PC-9 (cell line): Measurements from ENCODE around the gene ATL1. TPM values are rescaled to one million over a fixed set of nuclear protein-coding genes. Genes with fewer than 3 reads are reported as not detected.

ENCODE experiments used
- BruUV-seq: library from RNA; stranded (reverse); fragments of 400-500 nt; replicated peaks from 2 replicates; lab custom pipeline; 2021; lab: Mats Ljungman, UMichigan
- CTCF ChIA-PET: fragments of 300-600 bp; sonication (Branson Sonifier 250); formaldehyde crosslinking; loops from one replicate; lab custom pipeline; 2022; ENCODE audit warnings: antibody characterized with exemption; lab: Charles Lee
- POLR2A ChIA-PET: fragments of 300-600 bp; sonication (Branson Sonifier 250); formaldehyde crosslinking; loops from one replicate; lab custom pipeline; 2022; ENCODE audit warnings: antibody characterized with exemption; ENCODE audit not compliant: unreplicated experiment; lab: Charles Lee
- DNase-seq, 2 experiments: peaks; one replicate each; pipeline versions ENCODE4 v3.0.0 to v3.0.0-alpha.2; 2015 to 2022; ENCODE audit warnings: mixed read lengths in 1 of 2
- H2AFZ ChIP-seq: fragments of 200-600 bp; sonication (generic); 2 replicates; pipeline ENCODE4 v1.8.1; 2017; ENCODE audit warnings: antibody characterized with exemption
- H3F3A ChIP-seq: fragments of 200-600 bp; sonication (generic); 2 replicates; pipeline ENCODE4 v1.8.1; 2017; ENCODE audit warnings: antibody characterized with exemption, mild to moderate bottlenecking, low read depth; ENCODE audit not compliant: insufficient read depth
- H3K27ac ChIP-seq: fragments of 200-600 bp; sonication (generic); 2 replicates; pipeline ENCODE4 v1.6.1; 2016; ENCODE audit warnings: mixed run types
- H3K27me3 ChIP-seq: fragments of 200-600 bp; sonication (generic); 2 replicates; pipeline ENCODE4 v1.6.1; 2016; ENCODE audit warnings: low read depth, mixed run types; ENCODE audit not compliant: insufficient read depth
- H3K36me3 ChIP-seq: fragments of 200-600 bp; sonication (generic); 2 replicates; pipeline ENCODE4 v1.6.1; 2016; ENCODE audit warnings: low read depth, mixed run types
- H3K4me1 ChIP-seq: fragments of 200-600 bp; sonication (generic); replicated peaks from 2 replicates; pipeline ENCODE4 v1.6.1; 2016; ENCODE audit warnings: mixed run types; ENCODE audit not compliant: insufficient read depth
- H3K4me2 ChIP-seq: fragments of 200-600 bp; sonication (generic); 2 replicates; pipeline ENCODE4 v1.6.1; 2017; ENCODE audit warnings: mixed run types
- H3K4me3 ChIP-seq: fragments of 200-600 bp; sonication (generic); 2 replicates; pipeline ENCODE4 v1.6.1; 2016; ENCODE audit warnings: mixed run types
- H3K79me2 ChIP-seq: fragments of 200-600 bp; sonication (generic); 2 replicates; pipeline ENCODE4 v1.6.1; 2017; ENCODE audit warnings: low read depth, mixed run types
- H3K9me2 ChIP-seq: fragments of 200-600 bp; sonication (generic); 2 replicates; pipeline ENCODE4 v1.8.1; 2017; ENCODE audit warnings: mild to moderate bottlenecking; ENCODE audit not compliant: insufficient read depth
- H3K9me3 ChIP-seq: fragments of 200-600 bp; sonication (generic); 2 replicates; pipeline ENCODE4 v1.8.1; 2016; ENCODE audit warnings: low read depth; ENCODE audit not compliant: insufficient read depth
- H4K20me1 ChIP-seq: fragments of 200-600 bp; sonication (generic); 2 replicates; pipeline ENCODE4 v1.8.1; 2017; ENCODE audit not compliant: insufficient read depth
- CTCF ChIP-seq: fragments of 200-600 bp; sonication (generic); conservative IDR thresholded peaks from 2 replicates; pipeline ENCODE4 v1.6.1; 2017; ENCODE audit warnings: mixed run types, antibody characterized with exemption, mild to moderate bottlenecking, moderate library complexity
- EZH2 ChIP-seq: fragments of 200-600 bp; sonication (generic); IDR thresholded peaks from 2 replicates; pipeline ENCODE4 v1.8.0; 2017; ENCODE audit warnings: antibody characterized with exemption, low read depth
- intact Hi-C: fragments of 100-400 bp; cut with micrococcal nuclease; formaldehyde crosslinking; loops from one replicate; pipeline ENCODE4 v1.10.0; 2022; ENCODE audit not compliant: unreplicated experiment
- total RNA-seq: library from RNA; stranded (reverse); gene quantifications from 2 replicates; pipeline ENCODE4 v1.2.3, GENCODE V29; 2021

Gene ATL1
- total RNA-seq, 1 experiment from 2014 or later = 4.3 TPM

DNA sequence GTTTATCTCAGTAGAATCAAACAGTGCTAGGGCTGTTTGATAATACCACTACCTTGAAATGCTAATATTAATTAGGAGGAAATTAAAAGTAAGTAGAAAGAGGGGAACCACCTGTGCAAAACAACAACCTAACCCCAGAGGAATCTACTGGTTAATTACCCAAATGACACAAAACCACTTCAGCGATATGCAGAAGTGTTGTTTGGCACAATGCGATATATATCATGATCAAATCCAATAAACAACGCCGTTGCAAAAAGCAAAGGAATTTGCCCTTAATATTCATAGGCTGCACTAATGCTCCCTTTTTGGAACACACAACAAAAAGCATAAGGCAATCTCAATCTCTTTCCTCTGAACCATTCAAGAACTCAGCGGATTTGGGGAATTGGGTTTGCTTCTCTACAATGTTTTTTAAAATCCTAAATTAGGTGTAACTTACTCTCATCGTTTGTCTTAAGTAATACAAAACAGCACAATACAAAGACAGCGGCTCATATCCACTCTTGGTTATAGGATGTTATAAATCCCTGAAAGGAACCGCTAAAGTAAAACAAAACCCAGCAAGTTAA, 29.1 kb upstream of the ATL1 start:
- 0 out of 2 replicates have a peak, but pooled peaks cover 11% of the 10 kb centered on the region for H3K36me3 ChIP-seq
- H3K27me3 ChIP-seq = no peaks in the 10 kb centered on the region
- no peaks in the 10 kb centered on the region for H4K20me1 ChIP-seq
- H3K4me3 ChIP-seq = peak overlapping the region; percentile 92
- H3K9me2 ChIP-seq = no peaks in the 10 kb centered on the region
- no TSS peak for BruUV-seq
- H3K9me3 ChIP-seq = no peaks in the 10 kb centered on the region
- H3K4me2 ChIP-seq = peak overlapping the region; percentile 91
- no peak for TF ChIP-seq EZH2
- TF ChIP-seq CTCF = no peak
- H3K4me1 ChIP-seq = peaks cover 47% of the 10 kb centered on the region
- no peak for DNase-seq
- intact Hi-C loops = loop anchor here (1.0 to 5.0 kb wide), 4 partner anchors 84 to 529 kb away; partner anchors contain the start of gene VCPKMT
- H3F3A ChIP-seq = peaks cover 30% of the 10 kb centered on the region
- 0 out of 2 replicates have a peak overlapping the region, but pooled peaks have one; percentile 88 for H2AFZ ChIP-seq
- peaks cover 63% of the 10 kb centered on the region for H3K79me2 ChIP-seq
- POLR2A ChIA-PET = no interaction called here
- peak overlapping the region; percentile 55; the same call in 1 of the 2 replicates for H3K27ac ChIP-seq
- CTCF ChIA-PET = interaction anchor here (1.6 kb wide), 1 partner anchor 244 kb away, joined by 4 read pairs; no protein-coding TSS in a partner anchor

DNA sequence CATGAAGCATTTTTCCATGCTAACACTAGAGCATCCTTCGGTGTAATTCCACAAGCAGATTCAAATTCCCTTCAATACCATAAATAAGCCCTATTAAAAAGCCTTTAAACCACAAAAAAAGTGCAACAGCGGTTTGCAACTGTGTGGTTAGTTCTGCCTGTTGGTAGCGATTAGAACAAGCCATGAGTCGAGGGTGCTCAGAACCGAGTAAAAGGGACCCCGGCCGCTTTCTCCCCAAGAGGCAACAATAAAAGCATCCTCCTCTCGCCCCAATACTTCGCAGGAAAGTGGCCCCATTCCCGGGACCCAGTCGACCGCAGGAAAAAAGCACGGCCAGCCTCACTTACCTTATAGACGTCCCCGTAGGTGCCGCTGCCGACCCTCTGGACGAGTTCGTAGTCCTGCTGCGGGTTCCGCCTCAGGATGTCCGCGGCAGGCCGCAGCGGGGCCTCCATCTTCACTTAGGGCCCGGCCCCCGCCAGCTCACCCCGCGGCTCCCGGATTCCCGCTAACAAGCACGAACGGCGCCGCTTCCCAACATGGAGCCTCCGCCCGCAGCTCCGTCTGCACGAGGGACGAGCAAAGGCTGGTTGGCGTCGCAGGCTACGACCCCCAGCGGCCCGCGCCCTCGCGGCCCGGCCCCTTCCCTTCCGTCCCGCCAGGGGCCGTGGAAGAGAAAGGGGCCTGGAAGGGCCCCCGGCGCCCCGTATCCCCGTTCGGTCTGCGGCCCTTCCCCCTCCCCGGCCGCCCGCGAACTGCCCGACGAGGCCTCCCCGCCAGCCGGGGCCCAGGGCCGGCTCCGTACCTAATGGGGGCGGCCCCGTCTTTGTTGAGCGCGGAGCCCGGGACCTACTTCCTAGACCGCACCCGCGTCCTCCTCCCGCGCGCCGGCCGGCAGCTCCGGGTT, 28.1 kb upstream of the ATL1 start:
- POLR2A ChIA-PET = no interaction called here
- Histone ChIP-seq H3K36me3 (0 out of 2 replicates have a peak, but pooled peaks cover 6% of the 10 kb centered on the region), H3K27me3 (no peaks in the 10 kb centered on the region), H3K79me2 (peaks cover 54% of the 10 kb centered on the region), H4K20me1 (no peaks in the 10 kb centered on the region), H3K4me3 (peak overlapping the region; percentile 92), H3K9me3 (no peaks in the 10 kb centered on the region), H3K4me1 (peaks cover 47% of the 10 kb centered on the region), H2AFZ (peak overlapping the region; percentile 88), H3K4me2 (peak overlapping the region; percentile 91), H3F3A (peaks cover 30% of the 10 kb centered on the region), H3K9me2 (no peaks in the 10 kb centered on the region), H3K27ac (peak overlapping the region; percentile 64)
- CTCF ChIA-PET = interaction anchor here (0.5 to 1.6 kb wide), 3 partner anchors 185 to 243 kb away, joined by 3 to 8 read pairs (median 4); no protein-coding TSS in a partner anchor
- no peak for TF ChIP-seq CTCF
- no peak for TF ChIP-seq EZH2
- intact Hi-C loops = loop anchor here (1.0 to 5.0 kb wide), 7 partner anchors 85 to 912 kb away; partner anchors contain the start of genes DMAC2L, L2HGDH, MGAT2 and RPL36AL
- DNase-seq = peak in 1 of 2 experiments; percentile 27
- TSS peak; percentile 40 for BruUV-seq
